Central memory CD8-positive, alpha-beta T cell (primary cell): Measurements from ENCODE around the gene PODN.

Source experiments
- ATAC-seq: fragments of 150-1000 bp; cut with Tn5 transposase; replicated peaks from 2 replicates; pipeline ENCODE4 v1.10.0; 2022; ENCODE audit warnings: mild to moderate bottlenecking, moderate FRiP score, moderate number of reproducible peaks; ENCODE audit not compliant: poor library complexity, severe bottlenecking; ENCODE audit errors: extremely low read depth
- DNase-seq, 2 donors: peaks; one replicate each; pipeline ENCODE4 v3.0.0; 2021; ENCODE audit warnings: low spot score in 2 of 2
- H3K27ac Mint-ChIP-seq: one replicate; pipeline ENCODE4 v1.8.0; 2022; ENCODE audit warnings: low read depth, mild to moderate bottlenecking, moderate library complexity, mixed read lengths
- H3K27me3 Mint-ChIP-seq: one replicate; pipeline ENCODE4 v1.8.0; 2022; ENCODE audit warnings: mixed read lengths
- H3K36me3 Mint-ChIP-seq: one replicate; pipeline ENCODE4 v1.8.0; 2022; ENCODE audit warnings: mild to moderate bottlenecking, moderate library complexity, mixed read lengths; ENCODE audit not compliant: insufficient read depth
- H3K4me1 Mint-ChIP-seq: one replicate; pipeline ENCODE4 v1.8.0; 2022; ENCODE audit warnings: mixed read lengths
- H3K4me3 Mint-ChIP-seq: one replicate; pipeline ENCODE4 v1.8.0; 2022; ENCODE audit warnings: mild to moderate bottlenecking, moderate library complexity, mixed read lengths
- H3K9me3 Mint-ChIP-seq: one replicate; pipeline ENCODE4 v1.8.0; 2022; ENCODE audit warnings: mixed read lengths

PODN gene

GRCh38 chr1:53090227-53091147, 28.5 kb downstream of the PODN start:
- Mint-ChIP-seq H3K4me1 (no peaks in the 10 kb centered on the region), H3K36me3 (no peaks in the 10 kb centered on the region), H3K9me3 (no peaks in the 10 kb centered on the region), H3K27me3 (no peaks in the 10 kb centered on the region), H3K4me3 (peak overlapping the region; percentile 34), H3K27ac (peak overlapping the region; percentile 13)
- ATAC-seq (peak; percentile 70), DNase-seq (no peak)

GRCh38 chr1:53091841-53092645, 30.0 kb downstream of the PODN start:
- ATAC-seq, result no peak
- H3K27ac Mint-ChIP-seq, result no peak overlapping the region
- H3K27me3 Mint-ChIP-seq, result no peaks in the 10 kb centered on the region
- no peaks in the 10 kb centered on the region for H3K36me3 Mint-ChIP-seq
- H3K4me1 Mint-ChIP-seq, result no peaks in the 10 kb centered on the region
- no peak overlapping the region for H3K4me3 Mint-ChIP-seq
- no peaks in the 10 kb centered on the region for H3K9me3 Mint-ChIP-seq
- DNase-seq, result no peak

GRCh38 chr1:53092659-53093450, 30.8 kb downstream of the PODN start:
- no peak for DNase-seq
- H3K36me3 Mint-ChIP-seq, result no peaks in the 10 kb centered on the region
- no peak overlapping the region for H3K27ac Mint-ChIP-seq
- H3K9me3 Mint-ChIP-seq, result no peaks in the 10 kb centered on the region
- H3K4me3 Mint-ChIP-seq, result no peak overlapping the region
- ATAC-seq, result no peak
- no peaks in the 10 kb centered on the region for H3K27me3 Mint-ChIP-seq
- no peaks in the 10 kb centered on the region for H3K4me1 Mint-ChIP-seq

- H3K9me3 Mint-ChIP-seq, result no peaks in the 10 kb centered on the region
- no peaks in the 10 kb centered on the region for H3K4me1 Mint-ChIP-seq
- H3K4me3 Mint-ChIP-seq, result no peak overlapping the region
- no peaks in the 10 kb centered on the region for H3K27me3 Mint-ChIP-seq
- H3K27ac Mint-ChIP-seq, result peak overlapping the region; percentile 61
- no peak for DNase-seq
- ATAC-seq, result no peak
- no peaks in the 10 kb centered on the region for H3K36me3 Mint-ChIP-seq
Measured at GRCh38 chr1:53093451-53093754, 31.4 kb downstream of the PODN start.

- no peaks in the 10 kb centered on the region for H3K27me3 Mint-ChIP-seq
- H3K4me1 Mint-ChIP-seq, result no peaks in the 10 kb centered on the region
- ATAC-seq, result no peak
- DNase-seq, result no peak
- H3K36me3 Mint-ChIP-seq, result no peaks in the 10 kb centered on the region
- H3K27ac Mint-ChIP-seq, result peak overlapping the region; percentile 61
- no peaks in the 10 kb centered on the region for H3K9me3 Mint-ChIP-seq
- no peak overlapping the region for H3K4me3 Mint-ChIP-seq
Measured at GRCh38 chr1:53093778-53094532, 31.9 kb downstream of the PODN start.

GRCh38 chr1:53094533-53094919, 32.5 kb downstream of the PODN start:
- no peaks in the 10 kb centered on the region for H3K27me3 Mint-ChIP-seq
- ATAC-seq, result no peak
- H3K4me1 Mint-ChIP-seq, result no peaks in the 10 kb centered on the region
- no peaks in the 10 kb centered on the region for H3K36me3 Mint-ChIP-seq
- H3K9me3 Mint-ChIP-seq, result no peaks in the 10 kb centered on the region
- no peak for DNase-seq
- H3K4me3 Mint-ChIP-seq, result no peak overlapping the region
- H3K27ac Mint-ChIP-seq, result no peak overlapping the region

- ATAC-seq, result no peak
- Mint-ChIP-seq H3K27me3 (no peaks in the 10 kb centered on the region), H3K9me3 (no peaks in the 10 kb centered on the region), H3K36me3 (no peaks in the 10 kb centered on the region), H3K4me3 (no peak overlapping the region), H3K27ac (no peak overlapping the region), H3K4me1 (peaks cover 20% of the 10 kb centered on the region)
- DNase-seq, result no peak
Measured at GRCh38 chr1:53104289-53104913, 42.4 kb downstream of the PODN start.

- no peak overlapping the region for H3K27ac Mint-ChIP-seq
- no peaks in the 10 kb centered on the region for H3K36me3 Mint-ChIP-seq
- H3K4me3 Mint-ChIP-seq, result peak overlapping the region; percentile 25
- no peaks in the 10 kb centered on the region for H3K27me3 Mint-ChIP-seq
- H3K4me1 Mint-ChIP-seq, result peaks cover 29% of the 10 kb centered on the region
- H3K9me3 Mint-ChIP-seq, result no peaks in the 10 kb centered on the region
- no peak for DNase-seq
- no peak for ATAC-seq
Measured at GRCh38 chr1:53107090-53107489, 45.1 kb downstream of the PODN start.

GRCh38 chr1:53107570-53108322, 45.7 kb downstream of the PODN start:
- no peaks in the 10 kb centered on the region for H3K9me3 Mint-ChIP-seq
- peak overlapping the region; percentile 25 for H3K4me3 Mint-ChIP-seq
- ATAC-seq (no peak), DNase-seq (no peak)
- peaks cover 29% of the 10 kb centered on the region for H3K4me1 Mint-ChIP-seq
- H3K27me3 Mint-ChIP-seq, result no peaks in the 10 kb centered on the region
- H3K36me3 Mint-ChIP-seq, result no peaks in the 10 kb centered on the region
- H3K27ac Mint-ChIP-seq, result peak overlapping the region; percentile 4

- Mint-ChIP-seq H3K27ac (peak overlapping the region; percentile 4), H3K27me3 (no peaks in the 10 kb centered on the region), H3K4me1 (peaks cover 26% of the 10 kb centered on the region), H3K36me3 (no peaks in the 10 kb centered on the region), H3K4me3 (no peak overlapping the region), H3K9me3 (no peaks in the 10 kb centered on the region)
- no peak for ATAC-seq
- DNase-seq, result no peak
Measured at GRCh38 chr1:53108646-53109580, 46.9 kb downstream of the PODN start.
